Measurements from ENCODE around the gene PDE3A. TPM values are rescaled to one million over a fixed set of nuclear protein-coding genes. Genes with fewer than 3 reads are reported as not detected.

The PDE3A gene
- total and polyA plus RNA-seq, 7 donors, result 6.6 to 90.0 (median 56.8) TPM

GRCh38 chr12:20491290-20491689, 123.0 kb downstream of the PDE3A start:
- H3K27ac ChIP-seq, result no peak overlapping the region
- 76 to 78% methylated on average over 5 of the region's 5 CpGs for WGBS, 2 donors
- H3K27me3 ChIP-seq, result no peaks in the 10 kb centered on the region
- H3K36me3 ChIP-seq, result no peaks in the 10 kb centered on the region
- TF ChIP-seq POLR2A (IDR thresholded peaks at IDR 0.05), result no peak
- no peak for TF ChIP-seq EP300 (IDR thresholded peaks at IDR 0.05)
- TF ChIP-seq CTCF (IDR thresholded peaks at IDR 0.05), result no peak
- TF ChIP-seq POLR2AphosphoS5 (IDR thresholded peaks at IDR 0.05), result no peak
- peaks cover 0 to 57% (median 27%) of the 10 kb centered on the region in 4 donors for H3K4me1 ChIP-seq
- H3K9me3 ChIP-seq, result no peaks in the 10 kb centered on the region
- DNase-seq, result no peak
- H3K4me3 ChIP-seq, result no peak overlapping the region
- intact Hi-C loops (cut with DNase I), result no loop called here

GRCh38 chr12:20492251-20492760, 124.0 kb downstream of the PDE3A start:
- H3K4me3 ChIP-seq, result no peak overlapping the region

GRCh38 chr12:20493934-20494333, 125.6 kb downstream of the PDE3A start:
- no peak for DNase-seq
- H3K27ac ChIP-seq, result peak overlapping the region in 1 of 4 donors; percentile 43
- H3K9me3 ChIP-seq, result no peaks in the 10 kb centered on the region
- TF ChIP-seq POLR2AphosphoS5 (IDR thresholded peaks at IDR 0.05) (no peak), POLR2A (IDR thresholded peaks at IDR 0.05) (no peak), EP300 (IDR thresholded peaks at IDR 0.05) (no peak), CTCF (IDR thresholded peaks at IDR 0.05) (no peak)
- intact Hi-C loops (cut with DNase I), result no loop called here
- H3K36me3 ChIP-seq, result no peaks in the 10 kb centered on the region
- WGBS, 2 donors, result 67 to 80% methylated on average over 1 of the region's 1 CpG
- H3K4me3 ChIP-seq, result no peak overlapping the region
- no peaks in the 10 kb centered on the region for H3K27me3 ChIP-seq
- H3K4me1 ChIP-seq, result peaks cover 0 to 49% (median 23%) of the 10 kb centered on the region in 4 donors

More at GRCh38 chr12:20492251-20492760, 124.0 kb downstream of the PDE3A start:
- H3K27ac ChIP-seq, result no peak overlapping the region
- H3K36me3 ChIP-seq, result no peaks in the 10 kb centered on the region
- H3K4me1 ChIP-seq, result peaks cover 0 to 49% (median 23%) of the 10 kb centered on the region in 4 donors
- no peaks in the 10 kb centered on the region for H3K27me3 ChIP-seq
- H3K9me3 ChIP-seq, result no peaks in the 10 kb centered on the region
- intact Hi-C loops (cut with DNase I), result no loop called here
- no peak for TF ChIP-seq CTCF (IDR thresholded peaks at IDR 0.05)
- TF ChIP-seq EP300 (IDR thresholded peaks at IDR 0.05), result no peak
- no peak for TF ChIP-seq POLR2A (IDR thresholded peaks at IDR 0.05)
- TF ChIP-seq POLR2AphosphoS5 (IDR thresholded peaks at IDR 0.05), result no peak
- no peak for DNase-seq
- 77 to 81% methylated on average over 4 of the region's 4 CpGs for WGBS, 2 donors

GRCh38 chr12:20494851-20495250, 126.5 kb downstream of the PDE3A start:
- H3K4me3 ChIP-seq, result no peak overlapping the region
- no peak for DNase-seq
- H3K9me3 ChIP-seq, result no peaks in the 10 kb centered on the region
- peak overlapping the region in 2 of 4 donors; percentile 12 to 43 for H3K27ac ChIP-seq
- TF ChIP-seq POLR2A (IDR thresholded peaks at IDR 0.05), result no peak
- TF ChIP-seq CTCF (IDR thresholded peaks at IDR 0.05), result no peak
- no peak for TF ChIP-seq POLR2AphosphoS5 (IDR thresholded peaks at IDR 0.05)
- TF ChIP-seq EP300 (IDR thresholded peaks at IDR 0.05), result no peak
- WGBS, 2 donors, result 79 to 89% methylated on average over 2 of the region's 2 CpGs
- H3K36me3 ChIP-seq, result no peaks in the 10 kb centered on the region
- H3K27me3 ChIP-seq, result no peaks in the 10 kb centered on the region
- peaks cover 0 to 41% (median 23%) of the 10 kb centered on the region in 4 donors for H3K4me1 ChIP-seq
- intact Hi-C loops (cut with DNase I), result no loop called here

- 88 to 91% methylated on average over 1 of the region's 1 CpG for WGBS, 2 donors
- peak overlapping the region in 1 of 4 donors; percentile 7 for H3K27ac ChIP-seq
These were observed 127.7 kb downstream of the PDE3A start for GRCh38 chr12:20495997-20496396.

More at GRCh38 chr12:20495997-20496396, 127.7 kb downstream of the PDE3A start:
- TF ChIP-seq CTCF (IDR thresholded peaks at IDR 0.05) (no peak), POLR2A (IDR thresholded peaks at IDR 0.05) (no peak), EP300 (IDR thresholded peaks at IDR 0.05) (no peak), POLR2AphosphoS5 (IDR thresholded peaks at IDR 0.05) (no peak)
- Histone ChIP-seq H3K36me3 (no peaks in the 10 kb centered on the region), H3K27me3 (no peaks in the 10 kb centered on the region), H3K4me1 (peaks cover 0 to 32% (median 18%) of the 10 kb centered on the region in 4 donors), H3K9me3 (no peaks in the 10 kb centered on the region), H3K4me3 (no peak overlapping the region)
- intact Hi-C loops (cut with DNase I), result no loop called here
- DNase-seq, result no peak
